Suprapubic skin (tissue), 3 donors: ENCODE measurements around the gene SLC7A4.

ENCODE experiments used
- POLR2A ChIP-seq, 2 donors: fragments of 450-650 bp; IDR thresholded peaks; one replicate each; pipeline ENCODE4 v1.6.1; 2017; ENCODE audit warnings: antibody characterized with exemption in 2 of 2, mild to moderate bottlenecking in 2 of 2, moderate library complexity in 2 of 2
- TF ChIP-seq, protein P1 (sequence below), 2 donors: fragments of 200-600 bp in 1 of 2; fragments of 450-650 bp in 1 of 2; sonication (generic) in 1 of 2; IDR thresholded peaks; one replicate each; pipeline ENCODE4 v1.5.1; 2016 to 2019; ENCODE audit warnings: antibody characterized with exemption in 2 of 2, mild to moderate bottlenecking in 1 of 2, moderate library complexity in 1 of 2

DNA sequence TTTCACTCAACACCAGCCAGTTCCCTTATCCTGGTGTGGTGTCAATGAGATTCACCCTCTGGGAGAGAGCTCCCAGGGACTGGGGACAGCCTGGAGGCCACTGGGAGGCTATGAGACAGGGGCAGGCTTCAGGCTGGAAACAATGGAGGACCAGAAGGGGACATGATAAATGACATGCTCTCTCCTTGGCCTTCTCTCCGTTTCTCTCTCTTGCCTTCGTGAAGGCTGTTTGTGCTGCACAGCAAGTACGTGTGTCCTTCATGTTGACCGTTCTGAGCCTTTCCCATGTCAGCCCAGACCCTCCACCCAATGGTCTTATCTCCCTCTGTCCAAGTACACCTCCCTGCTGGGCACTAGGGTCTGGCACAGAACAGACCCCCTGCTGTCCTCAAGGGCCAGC is 51.8 kb downstream of the SLC7A4 start:
- TF ChIP-seq, protein P1, sequence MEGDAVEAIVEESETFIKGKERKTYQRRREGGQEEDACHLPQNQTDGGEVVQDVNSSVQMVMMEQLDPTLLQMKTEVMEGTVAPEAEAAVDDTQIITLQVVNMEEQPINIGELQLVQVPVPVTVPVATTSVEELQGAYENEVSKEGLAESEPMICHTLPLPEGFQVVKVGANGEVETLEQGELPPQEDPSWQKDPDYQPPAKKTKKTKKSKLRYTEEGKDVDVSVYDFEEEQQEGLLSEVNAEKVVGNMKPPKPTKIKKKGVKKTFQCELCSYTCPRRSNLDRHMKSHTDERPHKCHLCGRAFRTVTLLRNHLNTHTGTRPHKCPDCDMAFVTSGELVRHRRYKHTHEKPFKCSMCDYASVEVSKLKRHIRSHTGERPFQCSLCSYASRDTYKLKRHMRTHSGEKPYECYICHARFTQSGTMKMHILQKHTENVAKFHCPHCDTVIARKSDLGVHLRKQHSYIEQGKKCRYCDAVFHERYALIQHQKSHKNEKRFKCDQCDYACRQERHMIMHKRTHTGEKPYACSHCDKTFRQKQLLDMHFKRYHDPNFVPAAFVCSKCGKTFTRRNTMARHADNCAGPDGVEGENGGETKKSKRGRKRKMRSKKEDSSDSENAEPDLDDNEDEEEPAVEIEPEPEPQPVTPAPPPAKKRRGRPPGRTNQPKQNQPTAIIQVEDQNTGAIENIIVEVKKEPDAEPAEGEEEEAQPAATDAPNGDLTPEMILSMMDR (IDR thresholded peaks at IDR 0.05) = no peak
- TF ChIP-seq POLR2A (IDR thresholded peaks at IDR 0.05) = no peak
